ENCODE measurements around the gene ALK.

DNA sequence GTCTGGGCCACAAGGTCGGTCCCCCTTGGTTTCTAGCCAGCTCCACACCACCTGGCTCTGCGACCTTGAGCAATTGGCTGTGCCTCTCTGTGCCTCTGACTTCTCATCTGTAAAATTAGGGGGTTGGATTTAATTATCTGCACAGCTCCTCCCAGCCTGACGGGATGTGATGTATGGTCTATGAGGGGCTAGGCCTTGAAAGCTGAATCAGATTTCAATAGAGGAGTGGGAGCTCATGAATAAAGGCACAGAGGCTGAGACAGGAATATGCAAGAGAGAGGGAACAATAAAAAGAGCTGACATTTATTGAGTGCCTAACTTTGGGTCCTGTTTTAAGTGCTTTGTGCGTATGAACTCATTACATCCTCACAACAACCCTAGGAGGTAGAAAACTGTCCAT, 104.7 kb downstream of the ALK start:
- TF ChIP-seq EZH2 (IDR thresholded peaks at IDR 0.05; ENCODE audit: borderline replicate concordance, insufficient read depth, low read depth, low read length, poor library complexity, severe bottlenecking): no peak
- TF ChIP-seq, protein P1, sequence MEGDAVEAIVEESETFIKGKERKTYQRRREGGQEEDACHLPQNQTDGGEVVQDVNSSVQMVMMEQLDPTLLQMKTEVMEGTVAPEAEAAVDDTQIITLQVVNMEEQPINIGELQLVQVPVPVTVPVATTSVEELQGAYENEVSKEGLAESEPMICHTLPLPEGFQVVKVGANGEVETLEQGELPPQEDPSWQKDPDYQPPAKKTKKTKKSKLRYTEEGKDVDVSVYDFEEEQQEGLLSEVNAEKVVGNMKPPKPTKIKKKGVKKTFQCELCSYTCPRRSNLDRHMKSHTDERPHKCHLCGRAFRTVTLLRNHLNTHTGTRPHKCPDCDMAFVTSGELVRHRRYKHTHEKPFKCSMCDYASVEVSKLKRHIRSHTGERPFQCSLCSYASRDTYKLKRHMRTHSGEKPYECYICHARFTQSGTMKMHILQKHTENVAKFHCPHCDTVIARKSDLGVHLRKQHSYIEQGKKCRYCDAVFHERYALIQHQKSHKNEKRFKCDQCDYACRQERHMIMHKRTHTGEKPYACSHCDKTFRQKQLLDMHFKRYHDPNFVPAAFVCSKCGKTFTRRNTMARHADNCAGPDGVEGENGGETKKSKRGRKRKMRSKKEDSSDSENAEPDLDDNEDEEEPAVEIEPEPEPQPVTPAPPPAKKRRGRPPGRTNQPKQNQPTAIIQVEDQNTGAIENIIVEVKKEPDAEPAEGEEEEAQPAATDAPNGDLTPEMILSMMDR (IDR thresholded peaks at IDR 0.05): no peak
